ENCODE data around the gene ARHGAP22. TPM values are rescaled to one million over a fixed set of nuclear protein-coding genes. Genes with fewer than 3 reads are reported as not detected.

The ARHGAP22 gene
- total RNA-seq, 1 donor from 2014 or later: 3.8 TPM

GRCh38 chr10:48579251-48579960, 25.5 kb downstream of the ARHGAP22 start:
- no peak for TF ChIP-seq CTCF (IDR thresholded peaks at IDR 0.05; ENCODE audit: unreplicated experiment)
- peaks cover 10% of the 10 kb centered on the region for H3K4me1 Mint-ChIP-seq (ENCODE audit: low read depth)
- H3K9me3 Mint-ChIP-seq (ENCODE audit: low read depth): peaks cover 3% of the 10 kb centered on the region
- no peaks in the 10 kb centered on the region for H3K36me3 Mint-ChIP-seq (ENCODE audit: insufficient read depth)
- H3K27me3 Mint-ChIP-seq: peaks cover 26% of the 10 kb centered on the region
- H3K4me3 Mint-ChIP-seq (ENCODE audit: low read depth): no peak overlapping the region
- H3K27ac Mint-ChIP-seq: no peak overlapping the region
- DNase-seq (ENCODE audit: low spot score, unreplicated experiment): no peak

- Mint-ChIP-seq H3K36me3 (ENCODE audit: insufficient read depth) (no peaks in the 10 kb centered on the region), H3K27ac (peak overlapping the region; percentile 49), H3K9me3 (ENCODE audit: low read depth) (no peaks in the 10 kb centered on the region), H3K4me3 (ENCODE audit: low read depth) (no peak overlapping the region), H3K4me1 (ENCODE audit: low read depth) (peaks cover 10% of the 10 kb centered on the region), H3K27me3 (peaks cover 19% of the 10 kb centered on the region)
- no peak for DNase-seq (ENCODE audit: low spot score, unreplicated experiment)
- no peak for TF ChIP-seq CTCF (IDR thresholded peaks at IDR 0.05; ENCODE audit: unreplicated experiment)
Measured at GRCh38 chr10:48577158-48577557, 27.7 kb downstream of the ARHGAP22 start.

- DNase-seq (ENCODE audit: low spot score, unreplicated experiment): no peak
- no peak for TF ChIP-seq CTCF (IDR thresholded peaks at IDR 0.05; ENCODE audit: unreplicated experiment)
- no peaks in the 10 kb centered on the region for H3K9me3 Mint-ChIP-seq (ENCODE audit: low read depth)
- no peak overlapping the region for H3K4me3 Mint-ChIP-seq (ENCODE audit: low read depth)
- peaks cover 10% of the 10 kb centered on the region for H3K4me1 Mint-ChIP-seq (ENCODE audit: low read depth)
- peaks cover 17% of the 10 kb centered on the region for H3K27me3 Mint-ChIP-seq
- no peak overlapping the region for H3K27ac Mint-ChIP-seq
- no peaks in the 10 kb centered on the region for H3K36me3 Mint-ChIP-seq (ENCODE audit: insufficient read depth)
Measured at GRCh38 chr10:48576501-48576900, 28.4 kb downstream of the ARHGAP22 start.

GRCh38 chr10:48575901-48576300, 29.0 kb downstream of the ARHGAP22 start:
- no peak for DNase-seq (ENCODE audit: low spot score, unreplicated experiment)
- peaks cover 10% of the 10 kb centered on the region for H3K4me1 Mint-ChIP-seq (ENCODE audit: low read depth)
- no peaks in the 10 kb centered on the region for H3K36me3 Mint-ChIP-seq (ENCODE audit: insufficient read depth)
- no peaks in the 10 kb centered on the region for H3K9me3 Mint-ChIP-seq (ENCODE audit: low read depth)
- H3K27me3 Mint-ChIP-seq: peaks cover 12% of the 10 kb centered on the region
- no peak for TF ChIP-seq CTCF (IDR thresholded peaks at IDR 0.05; ENCODE audit: unreplicated experiment)
- no peak overlapping the region for H3K4me3 Mint-ChIP-seq (ENCODE audit: low read depth)
- H3K27ac Mint-ChIP-seq: no peak overlapping the region

GRCh38 chr10:48574817-48575380, 30.0 kb downstream of the ARHGAP22 start:
- no peaks in the 10 kb centered on the region for H3K9me3 Mint-ChIP-seq (ENCODE audit: low read depth)
- TF ChIP-seq CTCF (IDR thresholded peaks at IDR 0.05; ENCODE audit: unreplicated experiment): no peak
- H3K27me3 Mint-ChIP-seq: peaks cover 5% of the 10 kb centered on the region
- no peak for DNase-seq (ENCODE audit: low spot score, unreplicated experiment)
- H3K4me1 Mint-ChIP-seq (ENCODE audit: low read depth): peaks cover 10% of the 10 kb centered on the region
- H3K4me3 Mint-ChIP-seq (ENCODE audit: low read depth): no peak overlapping the region
- no peaks in the 10 kb centered on the region for H3K36me3 Mint-ChIP-seq (ENCODE audit: insufficient read depth)
- H3K27ac Mint-ChIP-seq: no peak overlapping the region
